Measurements from ENCODE around the gene SAMD4A.

GRCh38 chr14:54815515-54815914, 248.6 kb downstream of the SAMD4A start:
- no peak for TF ChIP-seq YY1 (IDR thresholded peaks at IDR 0.05; ENCODE audit: insufficient read depth, insufficient read length)
- TF ChIP-seq ZNF274 (IDR thresholded peaks at IDR 0.05; ENCODE audit: low read depth, low read length) = no peak
- TF ChIP-seq SUZ12 (IDR thresholded peaks at IDR 0.05; ENCODE audit: extremely low read depth, insufficient read depth, insufficient read length) = no peak
